ENCODE results near the gene HES5. TPM values are rescaled to one million over a fixed set of nuclear protein-coding genes. Genes with fewer than 3 reads are reported as not detected.

Gene HES5
- total and polyA plus RNA-seq, 10 of the 15 experiments (the other 5 are each of a cell fraction or from before 2014, with no cell fraction given), result 0.12 to 0.15 TPM; not detected in 8

DNA sequence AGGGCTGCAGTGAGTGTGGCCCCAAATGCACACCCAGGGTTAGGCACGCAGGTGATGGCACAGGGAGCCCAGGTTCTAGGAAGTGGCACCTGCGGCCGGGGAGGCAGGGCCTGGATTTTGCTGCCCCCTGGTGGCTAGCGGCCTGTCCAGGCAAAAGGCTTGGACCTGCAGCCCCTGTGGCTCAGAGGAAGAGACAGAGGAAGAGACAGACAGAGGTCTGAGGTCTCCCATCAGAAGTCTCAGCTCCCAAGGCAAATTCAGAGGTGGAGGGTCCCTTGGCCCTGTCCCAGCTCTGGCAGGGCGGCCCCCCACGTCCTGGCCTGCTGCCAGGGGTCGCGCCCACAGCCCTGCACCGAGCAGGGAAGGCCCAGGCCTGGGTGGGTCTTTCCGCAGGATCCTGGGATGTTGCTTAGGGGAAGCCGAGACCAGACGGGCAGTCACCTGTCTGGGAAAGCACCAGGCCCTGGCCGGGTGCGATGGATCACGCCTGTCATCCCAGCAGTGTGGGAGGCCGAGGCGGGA is 18.1 kb upstream of the HES5 start (continued):
- TF ChIP-seq, protein P1, sequence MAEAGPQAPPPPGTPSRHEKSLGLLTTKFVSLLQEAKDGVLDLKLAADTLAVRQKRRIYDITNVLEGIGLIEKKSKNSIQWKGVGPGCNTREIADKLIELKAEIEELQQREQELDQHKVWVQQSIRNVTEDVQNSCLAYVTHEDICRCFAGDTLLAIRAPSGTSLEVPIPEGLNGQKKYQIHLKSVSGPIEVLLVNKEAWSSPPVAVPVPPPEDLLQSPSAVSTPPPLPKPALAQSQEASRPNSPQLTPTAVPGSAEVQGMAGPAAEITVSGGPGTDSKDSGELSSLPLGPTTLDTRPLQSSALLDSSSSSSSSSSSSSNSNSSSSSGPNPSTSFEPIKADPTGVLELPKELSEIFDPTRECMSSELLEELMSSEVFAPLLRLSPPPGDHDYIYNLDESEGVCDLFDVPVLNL (IDR thresholded peaks at IDR 0.05; ENCODE audit: low read depth, low read length), result no peak
- TF ChIP-seq SREBF1 (IDR thresholded peaks at IDR 0.05; ENCODE audit: low read length) (no peak), ATF3 (IDR thresholded peaks at IDR 0.05; ENCODE audit: borderline replicate concordance, extremely low read depth, low read depth, low read length) (no peak), TAF1 (IDR thresholded peaks at IDR 0.05; ENCODE audit: borderline replicate concordance, low read depth, low read length) (no peak), IKZF1 (conservative IDR thresholded peaks at IDR 0.05) (peak; percentile 89), YY1 (IDR thresholded peaks at IDR 0.05; ENCODE audit: low read depth, low read length) (0 out of 2 replicates have a peak, but pooled peaks have one; percentile 2), IKZF2 (IDR thresholded peaks at IDR 0.05) (peak; percentile 75 to 78), RUNX3 (IDR thresholded peaks at IDR 0.05; ENCODE audit: low read length) (peak; percentile 46; the same call in 1 of the 2 replicates), PRDM15 (CRISPR knock-in tag; IDR thresholded peaks at IDR 0.05) (no peak), HDGF (IDR thresholded peaks at IDR 0.05) (no peak; the same call in 1 of the 2 replicates), NKRF (conservative IDR thresholded peaks at IDR 0.05) (peak; percentile 48; the same call in 1 of the 2 replicates)
- TF ChIP-seq, protein P2, sequence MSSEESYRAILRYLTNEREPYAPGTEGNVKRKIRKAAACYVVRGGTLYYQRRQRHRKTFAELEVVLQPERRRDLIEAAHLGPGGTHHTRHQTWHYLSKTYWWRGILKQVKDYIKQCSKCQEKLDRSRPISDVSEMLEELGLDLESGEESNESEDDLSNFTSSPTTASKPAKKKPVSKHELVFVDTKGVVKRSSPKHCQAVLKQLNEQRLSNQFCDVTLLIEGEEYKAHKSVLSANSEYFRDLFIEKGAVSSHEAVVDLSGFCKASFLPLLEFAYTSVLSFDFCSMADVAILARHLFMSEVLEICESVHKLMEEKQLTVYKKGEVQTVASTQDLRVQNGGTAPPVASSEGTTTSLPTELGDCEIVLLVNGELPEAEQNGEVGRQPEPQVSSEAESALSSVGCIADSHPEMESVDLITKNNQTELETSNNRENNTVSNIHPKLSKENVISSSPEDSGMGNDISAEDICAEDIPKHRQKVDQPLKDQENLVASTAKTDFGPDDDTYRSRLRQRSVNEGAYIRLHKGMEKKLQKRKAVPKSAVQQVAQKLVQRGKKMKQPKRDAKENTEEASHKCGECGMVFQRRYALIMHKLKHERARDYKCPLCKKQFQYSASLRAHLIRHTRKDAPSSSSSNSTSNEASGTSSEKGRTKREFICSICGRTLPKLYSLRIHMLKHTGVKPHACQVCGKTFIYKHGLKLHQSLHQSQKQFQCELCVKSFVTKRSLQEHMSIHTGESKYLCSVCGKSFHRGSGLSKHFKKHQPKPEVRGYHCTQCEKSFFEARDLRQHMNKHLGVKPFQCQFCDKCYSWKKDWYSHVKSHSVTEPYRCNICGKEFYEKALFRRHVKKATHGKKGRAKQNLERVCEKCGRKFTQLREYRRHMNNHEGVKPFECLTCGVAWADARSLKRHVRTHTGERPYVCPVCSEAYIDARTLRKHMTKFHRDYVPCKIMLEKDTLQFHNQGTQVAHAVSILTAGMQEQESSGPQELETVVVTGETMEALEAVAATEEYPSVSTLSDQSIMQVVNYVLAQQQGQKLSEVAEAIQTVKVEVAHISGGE (CRISPR knock-in tag; IDR thresholded peaks at IDR 0.05), result no peak
- TF ChIP-seq, protein P3, sequence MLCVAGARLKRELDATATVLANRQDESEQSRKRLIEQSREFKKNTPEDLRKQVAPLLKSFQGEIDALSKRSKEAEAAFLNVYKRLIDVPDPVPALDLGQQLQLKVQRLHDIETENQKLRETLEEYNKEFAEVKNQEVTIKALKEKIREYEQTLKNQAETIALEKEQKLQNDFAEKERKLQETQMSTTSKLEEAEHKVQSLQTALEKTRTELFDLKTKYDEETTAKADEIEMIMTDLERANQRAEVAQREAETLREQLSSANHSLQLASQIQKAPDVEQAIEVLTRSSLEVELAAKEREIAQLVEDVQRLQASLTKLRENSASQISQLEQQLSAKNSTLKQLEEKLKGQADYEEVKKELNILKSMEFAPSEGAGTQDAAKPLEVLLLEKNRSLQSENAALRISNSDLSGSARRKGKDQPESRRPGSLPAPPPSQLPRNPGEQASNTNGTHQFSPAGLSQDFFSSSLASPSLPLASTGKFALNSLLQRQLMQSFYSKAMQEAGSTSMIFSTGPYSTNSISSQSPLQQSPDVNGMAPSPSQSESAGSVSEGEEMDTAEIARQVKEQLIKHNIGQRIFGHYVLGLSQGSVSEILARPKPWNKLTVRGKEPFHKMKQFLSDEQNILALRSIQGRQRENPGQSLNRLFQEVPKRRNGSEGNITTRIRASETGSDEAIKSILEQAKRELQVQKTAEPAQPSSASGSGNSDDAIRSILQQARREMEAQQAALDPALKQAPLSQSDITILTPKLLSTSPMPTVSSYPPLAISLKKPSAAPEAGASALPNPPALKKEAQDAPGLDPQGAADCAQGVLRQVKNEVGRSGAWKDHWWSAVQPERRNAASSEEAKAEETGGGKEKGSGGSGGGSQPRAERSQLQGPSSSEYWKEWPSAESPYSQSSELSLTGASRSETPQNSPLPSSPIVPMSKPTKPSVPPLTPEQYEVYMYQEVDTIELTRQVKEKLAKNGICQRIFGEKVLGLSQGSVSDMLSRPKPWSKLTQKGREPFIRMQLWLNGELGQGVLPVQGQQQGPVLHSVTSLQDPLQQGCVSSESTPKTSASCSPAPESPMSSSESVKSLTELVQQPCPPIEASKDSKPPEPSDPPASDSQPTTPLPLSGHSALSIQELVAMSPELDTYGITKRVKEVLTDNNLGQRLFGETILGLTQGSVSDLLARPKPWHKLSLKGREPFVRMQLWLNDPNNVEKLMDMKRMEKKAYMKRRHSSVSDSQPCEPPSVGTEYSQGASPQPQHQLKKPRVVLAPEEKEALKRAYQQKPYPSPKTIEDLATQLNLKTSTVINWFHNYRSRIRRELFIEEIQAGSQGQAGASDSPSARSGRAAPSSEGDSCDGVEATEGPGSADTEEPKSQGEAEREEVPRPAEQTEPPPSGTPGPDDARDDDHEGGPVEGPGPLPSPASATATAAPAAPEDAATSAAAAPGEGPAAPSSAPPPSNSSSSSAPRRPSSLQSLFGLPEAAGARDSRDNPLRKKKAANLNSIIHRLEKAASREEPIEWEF (IDR thresholded peaks at IDR 0.05; ENCODE audit: insufficient replicate concordance, low read depth, low read length), result no peak
